PFSK-1 (cell line): ENCODE measurements around the gene PROC.

Source experiments
- FOXP2 ChIP-seq: optimal IDR thresholded peaks from 2 replicates; pipeline ENCODE3; 2011; ENCODE audit warnings: borderline replicate concordance, control low read depth, inconsistent platforms; ENCODE audit not compliant: insufficient read depth; ENCODE audit errors: extremely low read length, extremely low read depth
- POLR2AphosphoS5 ChIP-seq: IDR thresholded peaks from 2 replicates; pipeline ENCODE4 v1.6.1; 2012; ENCODE audit warnings: low read depth, mild to moderate bottlenecking, control low read depth, low read length, moderate library complexity
- REST ChIP-seq, 2 experiments: IDR thresholded peaks; 2 replicates each; pipeline versions ENCODE4 v1.6.1 to v1.8.0; 2011 to 2012; ENCODE audit warnings: low read depth in 2 of 2, low read length in 2 of 2, control low read depth in 1 of 2, inconsistent platforms in 1 of 2, mild to moderate bottlenecking in 1 of 2, moderate library complexity in 1 of 2; ENCODE audit not compliant: insufficient read depth in 1 of 2
- SIN3A ChIP-seq: IDR thresholded peaks from 2 replicates; pipeline ENCODE4 v1.6.1; 2012; ENCODE audit warnings: mild to moderate bottlenecking, low read length, moderate library complexity, borderline replicate concordance; ENCODE audit not compliant: insufficient read depth
- TAF1 ChIP-seq: IDR thresholded peaks from 2 replicates; pipeline ENCODE4 v1.6.1; 2012; ENCODE audit warnings: low read length, control low read depth, borderline replicate concordance; ENCODE audit not compliant: insufficient read depth

PROC gene

GRCh38 chr2:127421116-127421800 is 3.0 kb downstream of the PROC start:
- no peak for TF ChIP-seq POLR2AphosphoS5

- TF ChIP-seq TAF1 (no peak), SIN3A (no peak), REST (IDR thresholded peaks at IDR 0.05; ENCODE audit: insufficient read depth in 1 of 2, low read depth in 2 of 2, low read length in 2 of 2) (no peak), POLR2AphosphoS5 (no peak), FOXP2 (no peak)
These were observed 3.8 kb downstream of the PROC start for GRCh38 chr2:127421871-127422558.

- TF ChIP-seq SIN3A (no peak), FOXP2 (no peak), REST (IDR thresholded peaks at IDR 0.05; ENCODE audit: insufficient read depth in 1 of 2, low read depth in 2 of 2, low read length in 2 of 2) (no peak), TAF1 (no peak), POLR2AphosphoS5 (no peak)
These were observed 4.6 kb downstream of the PROC start for GRCh38 chr2:127422559-127423477.

- no peak for TF ChIP-seq FOXP2
- TF ChIP-seq POLR2AphosphoS5, result no peak
- TF ChIP-seq SIN3A, result no peak
- TF ChIP-seq REST (IDR thresholded peaks at IDR 0.05; ENCODE audit: insufficient read depth in 1 of 2, low read depth in 2 of 2, low read length in 2 of 2), result no peak
- TF ChIP-seq TAF1, result no peak
These were observed 5.2 kb downstream of the PROC start for GRCh38 chr2:127423478-127423843.

- TF ChIP-seq REST (IDR thresholded peaks at IDR 0.05; ENCODE audit: insufficient read depth in 1 of 2, low read depth in 2 of 2, low read length in 2 of 2) (no peak), SIN3A (no peak), TAF1 (no peak), FOXP2 (no peak), POLR2AphosphoS5 (no peak)
These were observed 5.7 kb downstream of the PROC start for GRCh38 chr2:127423880-127424279.
